ENCODE measurements around the gene LYRM1. TPM values are rescaled to one million over a fixed set of nuclear protein-coding genes. Genes with fewer than 3 reads are reported as not detected.
A peak's percentile ranks its signal among the peaks of the same experiment; 100 is the strongest.

LYRM1 gene
- total RNA-seq, 1 donor from 2014 or later, result 23.3 TPM

- Histone ChIP-seq H3K27me3 (ENCODE audit: low read depth) (no peaks in the 10 kb centered on the region), H3K4me3 (no peak overlapping the region), H3K4me1 (peaks cover 71% of the 10 kb centered on the region), H3K27ac (no peak overlapping the region), H3K36me3 (no peaks in the 10 kb centered on the region), H3K9me3 (no peaks in the 10 kb centered on the region)
- TF ChIP-seq CTCF (IDR thresholded peaks at IDR 0.05), result no peak
- ATAC-seq, result no peak
- no peak for DNase-seq
- intact Hi-C loops (cut with DNase I), result no loop called here
These were observed 27.2 kb upstream of the LYRM1 start for GRCh38 chr16:20873331-20873730.

GRCh38 chr16:20874088-20874581 lies 26.4 kb upstream of the LYRM1 start:
- DNase-seq (no peak), ATAC-seq (no peak)
- Histone ChIP-seq H3K4me1 (peaks cover 71% of the 10 kb centered on the region), H3K36me3 (no peaks in the 10 kb centered on the region), H3K27me3 (ENCODE audit: low read depth) (no peaks in the 10 kb centered on the region), H3K27ac (peak overlapping the region; percentile 58), H3K4me3 (no peak overlapping the region), H3K9me3 (no peaks in the 10 kb centered on the region)
- TF ChIP-seq CTCF (IDR thresholded peaks at IDR 0.05), result no peak
- intact Hi-C loops (cut with DNase I), result no loop called here

GRCh38 chr16:20875355-20875650 lies 25.3 kb upstream of the LYRM1 start:
- Histone ChIP-seq H3K9me3 (no peaks in the 10 kb centered on the region), H3K4me3 (no peak overlapping the region), H3K4me1 (peaks cover 71% of the 10 kb centered on the region), H3K36me3 (no peaks in the 10 kb centered on the region), H3K27ac (no peak overlapping the region), H3K27me3 (ENCODE audit: low read depth) (no peaks in the 10 kb centered on the region)
- TF ChIP-seq CTCF (IDR thresholded peaks at IDR 0.05), result no peak
- ATAC-seq, result no peak
- DNase-seq, result no peak
- intact Hi-C loops (cut with DNase I), result no loop called here

GRCh38 chr16:20878682-20879147 lies 21.9 kb upstream of the LYRM1 start:
- H3K4me1 ChIP-seq, result peaks cover 75% of the 10 kb centered on the region
- no peaks in the 10 kb centered on the region for H3K9me3 ChIP-seq
- DNase-seq (no peak), ATAC-seq (no peak)
- H3K4me3 ChIP-seq, result no peak overlapping the region
- TF ChIP-seq CTCF (IDR thresholded peaks at IDR 0.05), result no peak
- intact Hi-C loops (cut with DNase I), result no loop called here
- H3K36me3 ChIP-seq, result no peaks in the 10 kb centered on the region
- H3K27me3 ChIP-seq (ENCODE audit: low read depth), result no peaks in the 10 kb centered on the region
- peak overlapping the region; percentile 27 for H3K27ac ChIP-seq

- Histone ChIP-seq H3K27me3 (ENCODE audit: low read depth) (no peaks in the 10 kb centered on the region), H3K36me3 (no peaks in the 10 kb centered on the region), H3K9me3 (no peaks in the 10 kb centered on the region), H3K27ac (peak overlapping the region; percentile 27), H3K4me1 (peaks cover 75% of the 10 kb centered on the region), H3K4me3 (no peak overlapping the region)
- DNase-seq, result no peak
- no peak for TF ChIP-seq CTCF (IDR thresholded peaks at IDR 0.05)
- intact Hi-C loops (cut with DNase I), result no loop called here
- peak in 1 of 2 donors; percentile 31 for ATAC-seq
These were observed 21.2 kb upstream of the LYRM1 start for GRCh38 chr16:20879175-20880040.

Measured in lower lobe of right lung (tissue), 2 donors.